ENCODE data around the gene IGSF21.
A peak's percentile ranks its signal among the peaks of the same experiment; 100 is the strongest.

DNA sequence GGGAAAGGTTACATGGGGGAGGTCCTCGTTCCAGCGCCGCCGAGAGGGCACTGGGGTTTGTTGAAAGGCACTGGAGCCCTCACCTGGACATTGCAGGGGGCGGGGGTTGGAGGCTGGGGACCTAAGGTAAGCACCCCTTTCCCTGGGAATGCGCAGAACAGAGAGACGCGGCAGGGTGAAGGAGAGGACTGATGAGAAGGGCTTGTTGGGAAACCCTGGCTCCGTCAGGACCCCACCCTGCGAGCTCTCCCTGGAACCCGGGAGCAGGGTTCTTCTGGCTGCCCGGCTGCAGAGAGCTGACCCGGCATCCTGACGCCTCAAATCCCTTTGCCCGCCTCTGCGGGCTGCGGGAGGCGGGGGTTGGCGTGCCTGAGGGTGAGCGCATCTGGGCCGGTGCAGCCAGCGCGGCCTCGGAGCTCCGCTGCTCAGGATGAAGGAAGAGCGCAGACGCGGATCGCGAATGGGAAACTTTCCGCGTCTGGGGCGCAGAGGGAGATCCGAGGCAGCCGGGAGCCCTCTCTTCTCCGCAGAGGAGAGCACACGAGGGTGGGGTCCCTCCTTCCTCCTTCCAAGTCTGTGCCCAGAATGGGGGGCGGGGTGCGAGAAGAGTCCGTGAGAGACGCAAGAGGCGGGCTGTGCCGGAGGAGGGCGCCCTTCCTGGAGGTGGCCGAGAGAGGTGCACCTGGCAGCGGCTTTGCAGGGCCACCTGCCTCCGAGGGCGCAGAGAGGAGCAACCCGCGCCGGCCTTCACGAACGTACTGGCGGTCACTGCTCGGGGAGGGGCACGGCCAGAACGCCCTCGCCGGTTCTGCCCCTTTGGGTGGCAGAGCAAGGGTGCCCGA lies 2.4 kb downstream of the IGSF21 start:
- TF ChIP-seq, protein P1, sequence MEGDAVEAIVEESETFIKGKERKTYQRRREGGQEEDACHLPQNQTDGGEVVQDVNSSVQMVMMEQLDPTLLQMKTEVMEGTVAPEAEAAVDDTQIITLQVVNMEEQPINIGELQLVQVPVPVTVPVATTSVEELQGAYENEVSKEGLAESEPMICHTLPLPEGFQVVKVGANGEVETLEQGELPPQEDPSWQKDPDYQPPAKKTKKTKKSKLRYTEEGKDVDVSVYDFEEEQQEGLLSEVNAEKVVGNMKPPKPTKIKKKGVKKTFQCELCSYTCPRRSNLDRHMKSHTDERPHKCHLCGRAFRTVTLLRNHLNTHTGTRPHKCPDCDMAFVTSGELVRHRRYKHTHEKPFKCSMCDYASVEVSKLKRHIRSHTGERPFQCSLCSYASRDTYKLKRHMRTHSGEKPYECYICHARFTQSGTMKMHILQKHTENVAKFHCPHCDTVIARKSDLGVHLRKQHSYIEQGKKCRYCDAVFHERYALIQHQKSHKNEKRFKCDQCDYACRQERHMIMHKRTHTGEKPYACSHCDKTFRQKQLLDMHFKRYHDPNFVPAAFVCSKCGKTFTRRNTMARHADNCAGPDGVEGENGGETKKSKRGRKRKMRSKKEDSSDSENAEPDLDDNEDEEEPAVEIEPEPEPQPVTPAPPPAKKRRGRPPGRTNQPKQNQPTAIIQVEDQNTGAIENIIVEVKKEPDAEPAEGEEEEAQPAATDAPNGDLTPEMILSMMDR (IDR thresholded peaks at IDR 0.05; ENCODE audit: poor library complexity), result peak; percentile 34
- TF ChIP-seq EZH2phosphoT487 (IDR thresholded peaks at IDR 0.05; ENCODE audit: low read depth, severe bottlenecking, unreplicated experiment), result peak; percentile 2
- TF ChIP-seq EZH2 (IDR thresholded peaks at IDR 0.05; ENCODE audit: borderline replicate concordance), result no peak
